Hepatocyte (in vitro differentiated cells): ENCODE results near the gene SH2D1A. TPM values are rescaled to one million over a fixed set of nuclear protein-coding genes. Genes with fewer than 3 reads are reported as not detected.

Source experiments
- DNase-seq: peaks from one replicate; pipeline ENCODE4 v3.0.0-alpha.2; 2016; ENCODE audit warnings: low spot score
- H2AFZ ChIP-seq: fragments of 200-600 bp; sonication (generic); 2 replicates; pipeline ENCODE4 v1.6.0; 2016; ENCODE audit warnings: antibody characterized with exemption, mild to moderate bottlenecking
- H3K27ac ChIP-seq: fragments of 200-600 bp; sonication (generic); 2 replicates; pipeline ENCODE4 v1.5.1; 2016; ENCODE audit warnings: mild to moderate bottlenecking
- H3K27me3 ChIP-seq: fragments of 200-600 bp; sonication (generic); 2 replicates; pipeline ENCODE4 v1.6.1; 2016
- H3K36me3 ChIP-seq: fragments of 200-600 bp; sonication (generic); replicated peaks from 2 replicates; pipeline ENCODE4 v1.5.1; 2016; ENCODE audit warnings: low read depth; ENCODE audit not compliant: insufficient read depth
- H3K4me1 ChIP-seq: fragments of 200-600 bp; sonication (generic); 2 replicates; pipeline ENCODE4 v1.5.1; 2016; ENCODE audit warnings: mild to moderate bottlenecking, moderate library complexity; ENCODE audit not compliant: insufficient read depth
- H3K4me2 ChIP-seq: fragments of 200-600 bp; sonication (generic); 2 replicates; pipeline ENCODE4 v1.6.0; 2016
- H3K4me3 ChIP-seq: fragments of 200-600 bp; sonication (generic); 2 replicates; pipeline ENCODE4 v1.5.1; 2016; ENCODE audit warnings: mild to moderate bottlenecking
- H3K79me2 ChIP-seq: fragments of 200-600 bp; sonication (generic); 2 replicates; pipeline ENCODE4 v1.6.0; 2017; ENCODE audit warnings: mild to moderate bottlenecking
- H3K9me2 ChIP-seq: fragments of 200-600 bp; sonication (generic); replicated peaks from 2 replicates; pipeline ENCODE4 v1.6.0; 2017; ENCODE audit warnings: mild to moderate bottlenecking; ENCODE audit not compliant: insufficient read depth
- H3K9me3 ChIP-seq: fragments of 200-600 bp; sonication (generic); 2 replicates; pipeline ENCODE4 v1.5.1; 2016; ENCODE audit warnings: low read depth, mild to moderate bottlenecking
- H4K20me1 ChIP-seq: fragments of 200-600 bp; sonication (generic); 2 replicates; pipeline ENCODE4 v1.6.0; 2016; ENCODE audit warnings: mild to moderate bottlenecking; ENCODE audit not compliant: insufficient read depth, poor library complexity, severe bottlenecking
- CTCF ChIP-seq: fragments of 200-600 bp; sonication (generic); IDR thresholded peaks from 2 replicates; pipeline ENCODE4 v1.5.1; 2016; ENCODE audit warnings: antibody characterized with exemption, mild to moderate bottlenecking; ENCODE audit not compliant: poor library complexity
- EZH2 ChIP-seq: fragments of 200-600 bp; sonication (generic); IDR thresholded peaks from 2 replicates; pipeline ENCODE4 v1.6.1; 2016; ENCODE audit warnings: antibody characterized with exemption, mild to moderate bottlenecking, borderline replicate concordance
- EZH2phosphoT487 ChIP-seq: fragments of 200-600 bp; sonication (generic); IDR thresholded peaks from one replicate; pipeline ENCODE4 v1.6.1; 2018; ENCODE audit warnings: antibody characterized with exemption, mild to moderate bottlenecking, low read depth, moderate library complexity; ENCODE audit not compliant: unreplicated experiment, severe bottlenecking
- WGBS: methylation state at CpG from one replicate; pipeline ENCODE4 v1.1.6; 2016; ENCODE audit warnings: low lambda C conversion rate; ENCODE audit errors: missing lambda C conversion rate; 5-methylcytosine and 5-hydroxymethylcytosine counted together
- polyA plus RNA-seq: library from polyadenylated mRNA; unstranded; fragments of >200 nt; fragmentation: Nextera tagmentation; extraction: Ambion mirVana; gene quantifications from 2 replicates; pipeline ENCODE4 v1.2.1, GENCODE V29; 2016
- small RNA-seq: library from RNA; depleted of rRNA; stranded (forward); fragments of <200 nt; gene quantifications from one replicate; pipeline ENCODE3, GENCODE V24; 2014
- total RNA-seq: library from RNA; depleted of rRNA; stranded (reverse); fragments of >200 nt; gene quantifications from 2 replicates; pipeline ENCODE4 v1.2.3, GENCODE V29; 2014

Gene SH2D1A
- total and polyA plus RNA-seq, 2 experiments from 2014 or later, result not detected

GRCh38 chrX:124414281-124414680 is 67.9 kb downstream of the SH2D1A start:
- Histone ChIP-seq H2AFZ (no peak overlapping the region), H3K4me2 (no peak overlapping the region), H3K27ac (no peak overlapping the region), H3K4me1 (no peaks in the 10 kb centered on the region), H3K79me2 (no peaks in the 10 kb centered on the region), H3K4me3 (no peak overlapping the region), H3K9me2 (no peaks in the 10 kb centered on the region), H3K9me3 (no peaks in the 10 kb centered on the region), H4K20me1 (no peaks in the 10 kb centered on the region), H3K36me3 (no peaks in the 10 kb centered on the region), H3K27me3 (no peaks in the 10 kb centered on the region)
- no peak for TF ChIP-seq CTCF
- TF ChIP-seq EZH2phosphoT487, result no peak
- no peak for TF ChIP-seq EZH2
- WGBS, result 80% methylated on average over 5 of the region's 5 CpGs
- DNase-seq, result no peak

- Histone ChIP-seq H3K36me3 (no peaks in the 10 kb centered on the region), H3K27me3 (no peaks in the 10 kb centered on the region), H3K27ac (no peak overlapping the region), H3K4me1 (no peaks in the 10 kb centered on the region), H3K4me3 (no peak overlapping the region), H3K9me2 (no peaks in the 10 kb centered on the region), H2AFZ (no peak overlapping the region), H3K9me3 (no peaks in the 10 kb centered on the region), H4K20me1 (no peaks in the 10 kb centered on the region), H3K79me2 (no peaks in the 10 kb centered on the region), H3K4me2 (no peak overlapping the region)
- no peak for DNase-seq
- 79% methylated on average over 5 of the region's 5 CpGs for WGBS
- TF ChIP-seq EZH2 (no peak), CTCF (no peak)
These were observed 68.9 kb downstream of the SH2D1A start for GRCh38 chrX:124415115-124415800.

GRCh38 chrX:124421898-124422655 is 75.7 kb downstream of the SH2D1A start:
- H3K4me1 ChIP-seq, result no peaks in the 10 kb centered on the region
- no peak for DNase-seq
- no peak overlapping the region for H3K4me3 ChIP-seq
- H3K9me3 ChIP-seq, result no peaks in the 10 kb centered on the region
- 68% methylated on average over 15 of the region's 15 CpGs for WGBS
- no peaks in the 10 kb centered on the region for H3K79me2 ChIP-seq
- H3K27ac ChIP-seq, result no peak overlapping the region
- no peak overlapping the region for H3K4me2 ChIP-seq
- TF ChIP-seq CTCF (no peak), EZH2 (no peak), EZH2phosphoT487 (no peak)
- H3K27me3 ChIP-seq, result no peaks in the 10 kb centered on the region
- H3K9me2 ChIP-seq, result no peaks in the 10 kb centered on the region
- no peaks in the 10 kb centered on the region for H4K20me1 ChIP-seq
- H2AFZ ChIP-seq, result no peak overlapping the region
- no peaks in the 10 kb centered on the region for H3K36me3 ChIP-seq

Small RNAs within 50 kb of the gene (small RNA-seq; reads per million reads assigned to genes)
- not detected for gene AL022718.1

Other genes with a start within 250 kb of the SH2D1A start
- gene TEX13D, start 13.9 kb upstream of the SH2D1A start, total RNA-seq, result not detected in 2 replicates
- not detected in 2 replicates for gene TEX13D, start 13.9 kb upstream of the SH2D1A start, polyA plus RNA-seq